Activated T-cell treated with anti-CD3 and anti-CD28 coated beads, Interleukin-2, amount 50 U/mL, for 72 hours (primary cell): ENCODE measurements around the gene UROD. TPM values are rescaled to one million over a fixed set of nuclear protein-coding genes. Genes with fewer than 3 reads are reported as not detected.
A peak's percentile ranks its signal among the peaks of the same experiment; 100 is the strongest.
"Not testable (repeated sequence)": the region's sequence is repeated elsewhere in the genome, so short reads cannot be mapped to it uniquely, and the experiment has no call there.

Experiments
- ATAC-seq, 2 donors: fragments of 150-1000 bp; cut with Tn5 transposase; replicated peaks in 1 of 2; 2 replicates each; pipeline ENCODE4 v1.10.0; 2021; ENCODE audit warnings: moderate library complexity in 2 of 2, mild to moderate bottlenecking in 1 of 2
- DNase-seq, 2 donors: peaks; one replicate each; pipeline ENCODE4 v3.0.0; 2021 to 2022; ENCODE audit warnings: mixed read lengths in 1 of 2
- H3K27ac Mint-ChIP-seq: one replicate; pipeline ENCODE4 v1.8.0; 2022; ENCODE audit warnings: mild to moderate bottlenecking, moderate library complexity, mixed read lengths
- H3K27me3 Mint-ChIP-seq: one replicate; pipeline ENCODE4 v1.8.0; 2022; ENCODE audit warnings: low read depth, mixed read lengths
- H3K36me3 Mint-ChIP-seq, 2 donors: one replicate each; pipeline ENCODE4 v1.8.0; 2022; ENCODE audit warnings: mixed read lengths in 2 of 2, mild to moderate bottlenecking in 1 of 2; ENCODE audit not compliant: insufficient read depth in 2 of 2
- H3K4me1 Mint-ChIP-seq: one replicate; pipeline ENCODE4 v1.8.0; 2022; ENCODE audit warnings: low read depth, mixed read lengths
- H3K4me3 Mint-ChIP-seq, 2 donors: one replicate each; pipeline ENCODE4 v1.8.0; 2022; ENCODE audit warnings: mild to moderate bottlenecking in 2 of 2, mixed read lengths in 2 of 2, moderate library complexity in 2 of 2
- H3K9me3 Mint-ChIP-seq, 2 donors: one replicate each; pipeline ENCODE4 v1.8.0; 2022; ENCODE audit warnings: mixed read lengths in 2 of 2
- total RNA-seq, 2 donors: library from RNA; stranded (reverse); gene quantifications; one replicate each; pipeline ENCODE4 v1.2.3, GENCODE V29; 2022

Gene UROD
- total RNA-seq, result 10 to 100 TPM; 65.6 to 75.6 TPM

DNA sequence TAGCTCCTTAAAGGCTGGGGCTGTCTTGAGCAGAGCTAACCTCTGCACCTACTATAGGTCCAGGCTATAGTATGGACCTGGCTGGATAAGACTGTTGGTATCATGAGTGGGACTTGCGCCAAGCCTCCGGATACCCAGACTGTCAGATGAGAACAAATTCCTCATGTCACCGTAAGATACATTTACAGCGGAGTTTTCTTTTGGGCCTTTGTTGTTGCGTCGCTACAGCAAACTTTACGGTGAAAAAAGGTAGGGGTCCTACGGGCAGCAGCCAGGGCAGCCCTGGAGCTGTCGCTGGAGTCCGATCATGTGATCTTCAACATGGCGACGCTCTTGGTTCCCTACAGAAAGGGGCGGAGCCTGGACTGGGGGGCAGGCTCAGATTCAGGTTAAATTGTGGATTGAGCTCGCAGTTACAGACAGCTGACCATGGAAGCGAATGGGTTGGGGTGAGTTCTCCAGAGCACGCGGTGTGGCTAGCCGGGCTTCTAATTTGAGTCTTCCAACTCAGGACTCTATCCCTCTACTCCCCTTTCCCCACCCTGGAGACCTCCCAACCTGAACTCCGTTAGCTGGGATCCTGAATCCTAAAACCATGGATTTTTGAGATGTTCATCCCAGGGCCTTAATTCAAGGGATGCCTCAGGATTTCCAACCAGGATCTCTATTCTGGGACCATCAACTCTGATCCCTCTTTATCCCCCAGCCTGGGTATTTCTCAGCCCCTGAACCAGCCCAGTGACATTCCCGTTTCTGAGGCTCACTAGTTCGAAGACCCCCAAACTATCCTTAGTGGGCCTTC, at the start of gene UROD:
Gene UROD (plus strand): TSS at position 418 of the 802 bp plus-strand sequence. CDS start 12 bp downstream, at position 430.
- Mint-ChIP-seq H3K27me3 (no peaks in the 10 kb centered on the region), H3K36me3 (peaks cover 0 to 3% of the 10 kb centered on the region in 2 donors), H3K27ac (peak within 1 kb of the TSS; percentile 67), H3K9me3 (no peaks in the 10 kb centered on the region), H3K4me3 (peak within 1 kb of the TSS; percentile 79 to 84), H3K4me1 (peaks cover 45% of the 10 kb centered on the region)
- peak; percentile 76 to 80 for ATAC-seq
- DNase-seq, result peak; percentile 92 to 95

DNA sequence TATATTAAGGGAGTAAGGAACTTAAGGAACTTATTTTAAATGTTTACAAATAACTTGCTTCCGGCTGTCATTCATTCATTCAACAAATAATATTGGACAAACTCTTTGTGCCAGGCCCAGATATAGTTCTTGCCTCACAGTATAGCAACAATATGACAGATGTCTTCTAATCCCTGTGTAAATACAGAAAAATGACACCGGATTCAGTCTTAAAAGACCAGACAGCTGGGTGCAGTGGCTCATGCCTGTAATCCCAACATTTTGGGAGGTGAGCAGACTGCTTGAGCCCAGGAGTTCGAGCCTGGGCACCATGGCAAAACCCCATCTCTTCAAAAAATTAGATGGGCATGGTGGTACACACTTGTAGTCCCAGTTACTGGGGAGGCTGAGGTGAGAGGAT, 49.3 kb upstream of the UROD start:
- no peaks in the 10 kb centered on the region for H3K9me3 Mint-ChIP-seq
- ATAC-seq (no peak), DNase-seq (no peak)
- peaks cover 2 to 3% of the 10 kb centered on the region in 2 donors for H3K36me3 Mint-ChIP-seq
- H3K4me1 Mint-ChIP-seq, result no peaks in the 10 kb centered on the region
- H3K27ac Mint-ChIP-seq, result no peak overlapping the region
- no peak overlapping the region for H3K4me3 Mint-ChIP-seq
- H3K27me3 Mint-ChIP-seq, result no peaks in the 10 kb centered on the region

DNA sequence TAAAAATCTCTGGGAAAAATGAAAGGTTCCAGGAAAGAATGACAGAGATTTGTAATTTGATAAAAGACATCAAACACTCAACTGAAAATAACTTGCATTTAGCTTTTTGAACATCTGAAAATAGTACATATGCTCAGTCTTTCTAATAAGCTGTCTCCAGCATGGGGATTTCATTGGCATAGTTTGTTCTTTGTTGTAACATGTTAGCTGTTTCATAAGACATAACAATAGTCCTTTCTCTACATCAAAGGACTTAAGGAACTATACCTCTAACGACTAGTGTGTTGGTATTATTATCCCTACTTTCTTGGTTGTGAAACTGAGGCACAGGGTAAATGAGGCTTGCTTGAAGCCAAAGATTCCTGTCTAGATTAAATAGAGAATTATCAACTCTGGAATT, 47.7 kb upstream of the UROD start:
- DNase-seq, result no peak
- Mint-ChIP-seq H3K27ac (no peak overlapping the region), H3K36me3 (peaks cover 2 to 7% of the 10 kb centered on the region in 2 donors)

DNA sequence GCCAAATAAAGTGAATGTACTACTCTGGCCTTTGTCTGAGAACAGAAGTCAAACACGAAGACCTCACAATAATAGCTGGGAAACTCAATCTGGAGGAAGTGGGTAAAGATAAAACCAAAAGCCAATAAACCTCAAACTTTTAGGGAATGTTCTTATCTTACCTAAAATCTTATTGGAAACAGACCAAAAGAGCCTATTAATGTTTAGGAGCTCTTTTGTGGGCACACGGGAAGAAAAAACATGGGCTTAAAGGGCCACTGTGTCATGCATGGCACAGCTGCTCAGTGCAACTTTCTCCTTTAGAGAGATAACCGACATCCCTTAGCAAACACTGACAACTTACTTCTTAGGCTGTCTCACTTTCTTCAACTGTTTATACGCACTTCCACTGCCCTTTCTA, 41.7 kb upstream of the UROD start:
- Mint-ChIP-seq H3K36me3 (peaks cover 3 to 12% of the 10 kb centered on the region in 2 donors), H3K27ac (peak overlapping the region; percentile 7), H3K4me1 (peaks cover 8% of the 10 kb centered on the region), H3K4me3 (no peak overlapping the region), H3K9me3 (no peaks in the 10 kb centered on the region), H3K27me3 (no peaks in the 10 kb centered on the region)
- ATAC-seq (no peak), DNase-seq (no peak)

More for the DNA sequence above, 47.7 kb upstream of the UROD start:
- Mint-ChIP-seq H3K4me3 (no peak overlapping the region), H3K4me1 (no peaks in the 10 kb centered on the region), H3K27me3 (no peaks in the 10 kb centered on the region), H3K9me3 (no peaks in the 10 kb centered on the region)
- no peak for ATAC-seq

DNA sequence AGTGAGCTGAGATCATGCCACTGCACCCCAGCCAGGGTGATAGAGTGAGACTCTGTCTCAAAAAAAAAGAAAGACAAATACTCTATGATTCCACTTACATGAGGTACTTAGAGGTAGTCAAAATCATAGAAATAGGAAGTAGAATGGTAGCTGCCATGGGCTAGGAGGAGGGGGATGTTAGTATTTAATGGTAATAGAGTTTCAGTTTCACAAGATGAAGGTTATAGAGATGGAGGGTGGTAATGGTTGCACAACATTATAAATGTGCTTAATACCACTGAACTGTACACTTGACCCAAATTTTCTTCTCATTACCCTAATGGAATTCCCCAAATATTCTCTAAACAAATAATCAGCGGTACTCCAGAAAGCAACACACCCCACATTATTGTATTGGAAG, 38.4 kb upstream of the UROD start:
- H3K27me3 Mint-ChIP-seq, result no peaks in the 10 kb centered on the region
- H3K9me3 Mint-ChIP-seq, result no peaks in the 10 kb centered on the region
- DNase-seq (no peak), ATAC-seq (no peak)
- no peak overlapping the region for H3K4me3 Mint-ChIP-seq
- H3K4me1 Mint-ChIP-seq, result peaks cover 8% of the 10 kb centered on the region
- peak overlapping the region; percentile 57 for H3K27ac Mint-ChIP-seq
- peaks cover 5 to 34% of the 10 kb centered on the region in 2 donors for H3K36me3 Mint-ChIP-seq

DNA sequence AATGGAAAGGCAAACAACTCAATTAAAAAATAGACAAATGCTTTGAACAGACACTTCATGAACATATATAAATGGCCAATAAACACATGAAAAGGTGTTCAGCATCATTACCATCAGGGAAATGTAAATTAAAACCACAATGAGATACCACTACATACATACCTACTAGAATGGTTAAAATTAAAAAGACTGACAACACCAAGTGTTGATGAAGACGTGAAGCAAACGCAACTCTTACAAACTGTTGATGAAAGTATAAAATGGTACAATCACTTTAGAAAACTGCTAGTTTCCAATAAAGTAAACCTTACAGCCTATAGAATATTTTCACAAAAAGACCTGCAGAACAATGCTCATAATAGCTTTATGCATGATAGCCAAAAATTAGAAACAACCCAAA, 35.8 kb upstream of the UROD start:
- H3K27ac Mint-ChIP-seq, result no peak overlapping the region
- H3K27me3 Mint-ChIP-seq, result no peaks in the 10 kb centered on the region
- H3K4me1 Mint-ChIP-seq, result peaks cover 8% of the 10 kb centered on the region
- peaks cover 5 to 41% of the 10 kb centered on the region in 2 donors for H3K36me3 Mint-ChIP-seq
- DNase-seq (no peak), ATAC-seq (no peak)
- H3K9me3 Mint-ChIP-seq, result no peaks in the 10 kb centered on the region
- H3K4me3 Mint-ChIP-seq, result no peak overlapping the region

DNA sequence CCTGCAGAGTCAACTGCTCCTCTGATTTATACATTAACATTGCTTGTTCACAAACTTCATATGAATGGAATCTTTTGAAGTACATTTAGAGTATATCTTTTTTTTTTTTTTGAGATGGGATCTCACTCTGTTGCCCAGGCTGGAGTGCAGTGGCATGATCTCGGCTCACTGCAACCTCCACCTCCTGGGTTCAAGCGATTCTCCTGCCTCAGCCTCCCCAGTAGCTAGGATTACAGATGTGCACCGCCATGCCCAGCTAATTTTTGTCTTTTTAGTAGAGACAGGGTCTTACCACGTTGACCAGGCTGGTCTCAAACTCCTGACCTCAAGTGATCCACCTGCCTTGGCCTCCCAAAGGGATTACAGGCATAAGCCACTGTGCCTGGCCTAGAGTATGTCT, 34.7 kb upstream of the UROD start:
- not testable (repeated sequence) for H3K4me1 Mint-ChIP-seq, DNase-seq, H3K9me3 Mint-ChIP-seq, H3K4me3 Mint-ChIP-seq, H3K27me3 Mint-ChIP-seq, H3K27ac Mint-ChIP-seq, ATAC-seq
- H3K36me3 Mint-ChIP-seq, result peaks cover 5 to 40% of the 10 kb centered on the region in 2 donors

DNA sequence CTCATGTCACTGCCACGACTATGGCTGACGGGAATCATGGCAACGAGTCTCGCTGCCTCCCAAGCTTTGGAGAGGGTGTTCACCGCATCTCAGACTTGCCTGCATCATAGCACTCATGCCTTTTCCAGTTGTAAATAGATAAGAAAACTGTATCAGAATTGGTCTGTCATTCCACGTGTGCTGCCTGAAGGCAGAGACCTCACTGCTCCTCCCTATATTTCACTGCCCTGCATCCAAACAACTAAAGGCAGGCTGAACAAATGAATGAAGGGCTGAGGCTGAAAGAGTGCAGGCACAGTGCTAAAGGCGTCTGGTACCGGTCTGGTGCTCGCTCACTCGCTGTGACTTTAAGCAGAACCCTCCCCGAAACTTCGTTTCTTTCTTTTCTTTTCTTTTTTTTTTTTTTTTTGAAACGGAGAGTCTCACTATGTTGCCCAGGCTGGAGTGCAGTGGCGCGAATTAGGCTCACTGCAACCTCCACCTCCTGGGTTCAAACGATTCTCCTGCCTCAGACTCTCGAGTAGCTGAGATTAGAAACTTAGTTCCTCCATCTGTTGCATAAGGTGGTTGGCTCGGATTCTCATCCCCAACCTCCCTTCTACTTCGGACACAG, 26.2 kb upstream of the UROD start:
- Mint-ChIP-seq H3K9me3 (no peaks in the 10 kb centered on the region), H3K4me1 (peaks cover 34% of the 10 kb centered on the region), H3K4me3 (peak overlapping the region; percentile 97), H3K36me3 (peaks cover 3 to 7% of the 10 kb centered on the region in 2 donors), H3K27me3 (no peaks in the 10 kb centered on the region), H3K27ac (peak overlapping the region; percentile 94)
- DNase-seq (no peak), ATAC-seq (peak in 1 of 2 donors; percentile 1)

DNA sequence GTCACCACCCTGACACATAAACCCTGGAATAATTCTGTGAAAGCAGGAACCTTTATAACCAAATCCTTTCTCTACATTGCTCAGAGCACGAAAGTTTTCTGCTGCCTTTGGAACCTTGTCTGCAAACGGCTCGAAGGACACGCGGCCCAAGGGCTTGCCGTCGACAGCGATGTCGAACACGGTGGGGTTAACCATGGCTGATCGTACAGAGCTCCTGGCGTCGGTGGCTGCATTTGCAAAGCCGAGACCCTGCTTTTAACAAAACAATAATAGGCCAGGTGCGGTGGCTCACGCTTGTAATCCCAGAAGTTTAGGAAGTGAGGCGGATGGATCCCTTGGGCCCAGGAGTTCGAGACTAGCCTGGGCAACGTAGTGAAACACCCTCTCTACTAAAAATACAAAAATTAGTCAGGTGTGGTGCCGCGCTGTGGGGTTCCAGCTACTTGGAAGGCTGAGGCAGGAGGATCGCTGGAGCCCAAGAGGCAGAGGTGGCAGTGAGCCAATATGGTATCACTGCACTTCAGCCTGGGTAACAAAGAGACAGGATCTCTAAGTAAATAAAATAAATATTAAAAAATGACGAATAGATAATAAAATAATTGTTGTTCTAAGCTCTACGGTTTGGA, 23.4 kb upstream of the UROD start:
- Mint-ChIP-seq H3K27me3 (no peaks in the 10 kb centered on the region), H3K36me3 (peaks cover 3 to 5% of the 10 kb centered on the region in 2 donors), H3K9me3 (no peaks in the 10 kb centered on the region), H3K4me3 (no peak overlapping the region), H3K27ac (no peak overlapping the region), H3K4me1 (peaks cover 29% of the 10 kb centered on the region)
- DNase-seq, result no peak
- no peak for ATAC-seq

DNA sequence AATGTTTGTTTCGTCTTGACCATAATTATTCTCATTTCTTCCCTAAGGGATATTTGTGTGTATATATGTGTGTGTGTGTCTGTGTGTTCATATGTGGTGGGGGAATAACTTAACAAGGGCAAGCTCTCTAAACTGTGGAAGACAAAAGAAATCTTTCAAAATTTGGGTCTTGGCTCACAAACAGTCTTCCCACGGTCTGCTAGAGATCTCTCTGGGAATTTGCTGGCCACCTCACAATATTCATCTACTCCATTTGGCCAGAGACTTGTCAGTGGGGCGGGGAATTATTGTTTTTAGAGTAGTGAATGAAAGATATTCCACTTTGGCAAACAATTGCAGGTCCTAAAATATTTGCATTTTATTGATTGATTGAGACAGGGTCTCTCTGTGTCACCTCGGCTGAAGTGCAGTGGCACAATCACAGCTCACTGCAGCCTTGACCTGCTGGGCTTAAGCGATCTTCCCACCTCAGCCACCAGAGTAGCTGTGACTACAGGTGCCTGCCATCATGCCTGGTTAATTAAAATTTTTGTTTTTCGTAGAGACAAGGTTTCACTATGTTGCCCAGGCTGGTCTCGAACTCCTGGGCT, 17.6 kb upstream of the UROD start:
- no peak for DNase-seq
- H3K36me3 Mint-ChIP-seq, result no peaks in the 10 kb centered on the region
- no peak overlapping the region for H3K27ac Mint-ChIP-seq
- ATAC-seq, result no peak
- H3K9me3 Mint-ChIP-seq, result no peaks in the 10 kb centered on the region
- no peaks in the 10 kb centered on the region for H3K4me1 Mint-ChIP-seq
- no peak overlapping the region for H3K4me3 Mint-ChIP-seq
- H3K27me3 Mint-ChIP-seq, result no peaks in the 10 kb centered on the region

DNA sequence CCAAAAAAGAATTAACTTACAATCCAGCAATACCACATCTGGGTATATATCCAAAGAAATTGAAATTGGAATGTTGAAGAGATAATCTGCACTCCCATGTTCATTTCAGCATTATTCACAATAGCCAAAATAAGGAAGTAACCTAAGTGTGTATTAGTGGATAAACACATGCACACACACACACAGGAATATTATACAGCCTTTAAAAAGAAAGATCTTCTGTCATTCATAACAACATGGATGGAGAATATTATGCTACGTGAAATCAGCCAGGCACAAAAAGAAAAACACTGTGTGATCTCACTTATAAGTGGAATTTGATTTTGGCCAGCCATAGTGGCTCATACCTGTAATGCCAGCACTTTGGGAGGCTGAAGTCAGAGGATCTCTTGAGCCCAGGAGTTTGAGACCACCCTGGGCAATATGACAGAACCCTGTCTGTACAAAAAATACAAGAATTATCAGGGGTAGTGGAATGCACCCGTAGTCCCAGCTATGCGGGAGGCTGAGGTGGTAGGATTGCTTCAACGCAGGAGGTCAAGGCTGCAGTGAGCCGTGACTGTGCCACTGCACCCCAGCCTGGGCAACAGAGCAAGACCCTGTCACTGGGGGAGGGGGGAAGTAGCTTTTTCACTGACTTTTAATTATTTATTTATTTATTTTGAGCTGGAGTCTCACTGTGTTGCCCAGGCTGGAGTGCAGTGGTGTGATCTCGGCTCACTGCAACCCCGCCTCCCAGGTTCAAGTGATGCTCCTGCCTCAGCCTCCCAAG, 16.4 kb upstream of the UROD start:
- H3K36me3 Mint-ChIP-seq, result no peaks in the 10 kb centered on the region
- H3K4me3 Mint-ChIP-seq, result no peak overlapping the region
- DNase-seq (no peak), ATAC-seq (no peak)
- no peak overlapping the region for H3K27ac Mint-ChIP-seq
- no peaks in the 10 kb centered on the region for H3K27me3 Mint-ChIP-seq
- H3K9me3 Mint-ChIP-seq, result no peaks in the 10 kb centered on the region
- peaks cover under 1% of the 10 kb centered on the region for H3K4me1 Mint-ChIP-seq

DNA sequence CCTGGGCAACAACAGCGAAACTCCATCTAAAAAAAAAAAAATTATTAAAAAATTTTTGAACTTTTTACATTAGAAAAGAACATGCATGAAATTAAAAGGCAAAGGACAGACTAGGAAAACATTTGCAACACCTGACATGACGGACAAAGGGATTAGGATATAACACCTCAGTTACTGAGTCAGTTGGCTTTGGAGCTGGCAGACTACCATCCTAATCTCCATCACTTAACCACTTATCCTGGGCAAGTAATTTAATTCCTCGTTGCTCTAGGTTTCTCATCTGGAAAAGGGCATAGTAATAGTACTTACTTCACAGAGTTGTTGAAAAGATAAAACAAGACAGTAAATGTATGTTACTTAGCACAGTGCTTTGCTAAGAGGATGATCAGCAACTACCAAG, 12.8 kb upstream of the UROD start:
- H3K9me3 Mint-ChIP-seq, result no peaks in the 10 kb centered on the region
- peaks cover 6% of the 10 kb centered on the region for H3K4me1 Mint-ChIP-seq
- no peak overlapping the region for H3K4me3 Mint-ChIP-seq
- DNase-seq (no peak), ATAC-seq (no peak)
- no peak overlapping the region for H3K27ac Mint-ChIP-seq
- no peaks in the 10 kb centered on the region for H3K27me3 Mint-ChIP-seq
- peaks cover 3 to 4% of the 10 kb centered on the region in 2 donors for H3K36me3 Mint-ChIP-seq
